HG02884 (cell line): ENCODE results near the gene TTLL7.
"Not testable (repeated sequence)": the region's sequence is repeated elsewhere in the genome, so short reads cannot be mapped to it uniquely, and the experiment has no call there.

ENCODE experiments used
- ATAC-seq: cut with Tn5 transposase; IDR thresholded peaks from one replicate; pipeline ENCODE4 v1.9.1; 2021; ENCODE audit warnings: mild to moderate bottlenecking, moderate library complexity; ENCODE audit not compliant: unreplicated experiment

TTLL7 gene

DNA sequence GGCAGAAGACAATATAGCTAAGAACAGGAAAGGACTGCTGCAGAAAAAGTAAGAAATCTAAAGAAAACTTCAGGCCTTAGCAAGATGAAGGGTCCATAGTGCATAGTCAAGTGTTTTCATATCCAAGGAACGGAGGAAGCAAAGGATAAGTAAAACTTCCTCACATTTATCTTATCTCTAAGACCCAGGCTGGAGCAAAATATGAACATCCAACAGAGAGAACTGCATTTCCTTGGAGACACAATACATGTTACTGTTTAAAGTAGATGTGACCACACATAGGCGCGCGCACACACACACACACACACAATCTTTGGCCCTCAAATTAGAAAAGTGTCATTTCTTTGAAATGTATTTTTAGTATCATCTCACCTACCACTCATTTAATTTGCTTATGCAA is 66.7 kb downstream of the TTLL7 start:
- no peak for ATAC-seq

DNA sequence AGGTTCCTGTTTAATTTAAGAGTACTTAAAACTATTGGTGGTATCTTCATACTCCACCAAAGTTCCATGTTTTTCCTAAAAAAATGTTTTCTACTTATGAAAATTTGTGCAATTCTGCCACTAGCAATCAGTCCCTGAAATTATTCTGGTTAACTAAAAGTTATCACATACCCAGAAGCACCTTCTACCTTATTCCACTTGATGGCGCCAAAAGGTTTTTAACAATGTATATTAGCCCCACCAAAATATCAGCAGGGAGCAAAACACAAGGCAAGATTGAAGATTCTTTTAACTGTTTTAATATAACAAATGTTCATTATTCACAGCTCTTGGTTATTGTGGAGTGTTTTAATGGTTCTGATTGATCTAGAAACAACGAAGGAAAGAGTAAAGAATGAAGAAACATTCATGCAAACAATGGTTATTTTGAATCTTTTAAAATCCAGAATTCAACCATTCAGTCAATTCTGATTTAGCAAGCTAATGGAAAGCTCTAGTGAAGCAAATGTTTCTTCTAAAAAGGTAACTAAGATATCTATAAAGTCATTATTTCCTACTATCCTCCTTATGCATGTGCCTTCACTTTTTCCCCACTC is 67.2 kb downstream of the TTLL7 start:
- peak; percentile 90 for ATAC-seq

DNA sequence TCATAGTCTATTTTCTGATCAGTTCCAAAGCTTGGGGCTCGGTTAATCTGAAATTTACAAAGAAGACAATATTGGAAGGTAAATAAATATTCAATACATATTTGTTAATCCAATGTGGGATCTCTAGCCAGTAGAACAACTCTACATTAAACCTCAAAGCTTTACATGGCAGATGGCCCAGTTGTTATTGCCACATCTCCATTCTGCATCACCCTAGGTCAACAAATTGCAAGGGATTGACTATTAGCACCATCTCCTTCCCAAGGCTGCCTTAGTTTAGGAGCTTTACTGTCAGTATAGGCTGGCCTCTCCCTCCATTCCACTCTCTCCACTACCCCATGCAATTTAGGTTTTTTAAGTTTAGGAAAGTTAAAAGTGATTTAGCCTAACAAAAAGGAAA is 69.7 kb downstream of the TTLL7 start:
- ATAC-seq, result no peak

DNA sequence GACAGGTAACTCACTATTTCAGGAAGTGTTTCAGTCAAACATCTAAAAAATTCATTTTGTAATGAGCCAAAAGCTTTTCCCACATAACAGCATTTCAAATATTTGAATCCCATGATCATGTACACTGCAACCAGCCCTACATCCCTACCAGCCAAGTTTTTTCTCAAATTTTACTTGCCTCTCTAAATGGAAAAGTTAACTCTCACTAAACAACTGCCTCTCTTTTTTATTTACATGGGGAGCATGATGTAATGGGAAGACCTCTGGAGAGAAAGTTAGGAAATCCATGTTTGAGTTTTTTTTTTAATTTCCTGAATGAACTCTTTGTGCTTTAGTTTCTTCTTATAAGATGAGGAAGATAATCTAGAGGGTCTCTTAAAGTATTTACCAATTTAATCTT is 70.5 kb downstream of the TTLL7 start:
- no peak for ATAC-seq

DNA sequence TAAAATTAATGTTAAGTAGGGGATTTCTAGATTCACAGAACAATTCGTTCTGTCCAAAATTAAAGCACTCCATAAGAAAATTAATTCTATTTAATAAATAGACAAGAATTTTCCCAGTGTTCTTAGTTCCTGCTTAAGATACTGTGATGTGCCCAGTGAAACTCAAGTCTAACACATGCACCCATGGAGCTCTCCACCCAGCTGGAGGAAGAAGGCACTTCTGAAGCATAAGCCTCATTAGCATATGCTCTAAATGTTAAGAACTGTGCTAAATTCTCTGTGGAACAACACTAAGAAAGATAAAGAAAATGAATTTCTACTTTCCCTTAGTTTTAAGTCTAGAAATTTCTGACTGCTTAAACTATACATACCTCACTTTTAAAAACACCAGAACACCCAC is 71.2 kb downstream of the TTLL7 start:
- ATAC-seq, result no peak

DNA sequence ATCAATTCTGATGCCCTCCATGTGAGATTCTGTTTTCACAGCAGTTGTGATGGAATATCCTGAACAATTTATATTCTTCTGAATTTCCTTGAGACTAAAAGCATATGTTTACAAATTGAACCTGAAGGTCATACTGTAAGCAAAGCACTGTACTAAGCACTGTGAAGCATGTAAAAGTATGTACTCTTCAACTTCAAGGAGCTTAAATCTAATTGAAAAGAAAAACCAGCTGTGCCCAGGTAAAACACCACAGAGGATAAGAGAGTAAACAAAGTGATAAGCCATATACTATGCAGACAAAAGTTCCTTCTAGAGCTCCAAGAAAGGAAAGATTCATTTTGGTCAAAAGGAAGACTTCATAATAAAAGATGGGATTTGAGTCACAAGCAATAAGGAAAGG is 71.9 kb downstream of the TTLL7 start:
- no peak for ATAC-seq

DNA sequence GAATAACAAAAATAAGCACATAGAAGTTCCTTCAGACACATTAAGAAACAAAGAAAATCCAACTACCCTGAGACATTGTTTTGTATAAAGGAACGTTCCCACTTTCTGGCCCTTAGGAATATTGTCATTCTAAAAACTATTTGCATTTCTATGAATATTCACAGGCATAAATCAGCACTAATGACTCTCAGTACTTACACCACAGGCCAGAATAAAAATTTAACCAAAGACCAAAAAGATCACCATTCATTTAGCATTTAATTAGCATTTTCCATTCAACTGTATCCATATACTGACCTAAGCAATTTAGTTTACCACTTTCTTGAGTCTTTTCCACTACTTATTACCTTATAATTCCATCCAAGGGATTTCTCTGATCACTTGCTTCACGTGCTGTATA is 75.4 kb downstream of the TTLL7 start:
- ATAC-seq, result no peak

DNA sequence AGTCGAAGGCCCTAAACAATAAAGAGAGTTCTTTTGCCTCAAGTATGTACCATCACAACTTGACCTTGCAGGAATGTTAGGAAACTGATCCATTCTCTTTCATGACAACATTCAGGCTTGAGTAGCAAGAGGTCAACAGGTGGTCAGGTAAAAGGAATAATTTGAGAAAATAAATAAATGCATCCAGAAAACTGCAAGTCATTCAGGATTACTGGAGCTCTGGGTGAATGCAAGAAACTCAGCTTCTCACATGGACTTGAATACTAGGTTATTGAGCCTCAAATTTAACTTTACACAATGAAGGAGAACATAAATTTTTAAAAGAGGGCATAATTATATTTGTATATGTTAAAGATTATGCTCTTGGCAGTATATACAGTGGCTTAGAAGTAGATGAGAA is 76.5 kb downstream of the TTLL7 start:
- ATAC-seq, result no peak

DNA sequence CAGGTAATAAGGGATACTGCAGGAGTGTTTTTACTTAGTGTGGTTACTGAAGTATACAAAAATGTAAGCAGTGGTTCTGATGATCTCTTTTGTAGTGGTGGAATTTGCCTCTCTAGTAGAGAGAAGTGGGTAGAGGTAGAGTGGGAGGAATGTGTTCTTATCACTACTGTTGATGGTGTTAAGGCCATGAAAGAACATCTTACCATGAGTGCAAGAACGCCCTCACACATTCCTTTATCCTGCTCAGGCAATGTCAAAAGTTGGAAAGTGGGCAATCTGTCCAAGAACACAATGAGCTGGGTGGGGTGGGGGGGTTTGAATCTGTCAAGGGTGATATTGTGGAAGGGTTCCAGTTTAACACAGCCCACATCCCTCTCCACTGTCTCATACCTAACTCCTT is 78.6 kb downstream of the TTLL7 start:
- ATAC-seq, result no peak

DNA sequence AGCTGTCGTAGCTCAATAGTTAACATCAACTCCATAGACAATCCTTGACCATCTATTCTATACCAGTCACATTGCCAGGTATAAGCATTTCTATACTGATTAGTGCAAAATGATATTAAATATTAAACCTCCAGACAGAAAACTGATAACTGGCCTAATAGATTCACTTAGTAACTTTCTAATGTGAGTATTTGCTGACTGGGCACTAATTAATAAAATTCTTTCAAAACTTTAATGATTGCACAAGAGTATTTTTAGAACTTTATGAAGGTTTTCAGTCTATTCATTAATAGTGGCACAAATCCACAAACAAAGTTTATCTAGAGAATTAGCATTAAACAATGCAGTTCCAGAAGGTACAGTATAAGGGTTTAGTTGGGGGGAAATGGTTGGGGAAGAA is 79.1 kb downstream of the TTLL7 start:
- no peak for ATAC-seq

DNA sequence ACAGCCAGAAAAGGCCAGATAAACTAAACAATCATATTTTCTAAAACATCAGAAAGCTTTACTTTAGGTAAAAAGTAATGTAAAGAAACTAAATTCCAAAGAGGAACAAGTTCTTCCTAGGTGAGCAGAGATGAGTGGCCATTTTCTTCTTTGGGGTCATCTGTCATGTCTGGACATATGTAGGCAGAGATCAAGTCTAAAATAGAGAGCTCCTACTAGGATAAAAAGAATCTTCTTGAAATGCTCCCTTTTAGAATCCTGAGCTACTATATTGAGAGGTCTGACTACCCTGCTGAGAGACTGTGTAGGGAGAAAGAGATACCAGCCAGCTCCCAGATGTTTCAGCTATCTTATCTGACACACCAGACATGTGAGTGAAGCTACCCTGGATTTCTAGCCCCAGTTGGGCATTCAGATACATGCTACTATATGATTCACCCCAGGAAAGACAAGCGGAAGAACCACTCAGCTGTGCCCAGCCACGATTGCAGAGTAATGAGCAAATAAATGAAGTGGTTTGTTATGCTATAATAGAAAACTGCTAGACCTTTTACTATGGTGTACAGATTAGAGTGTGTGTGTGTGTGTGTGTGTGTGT is 80.1 kb downstream of the TTLL7 start:
- no peak for ATAC-seq

DNA sequence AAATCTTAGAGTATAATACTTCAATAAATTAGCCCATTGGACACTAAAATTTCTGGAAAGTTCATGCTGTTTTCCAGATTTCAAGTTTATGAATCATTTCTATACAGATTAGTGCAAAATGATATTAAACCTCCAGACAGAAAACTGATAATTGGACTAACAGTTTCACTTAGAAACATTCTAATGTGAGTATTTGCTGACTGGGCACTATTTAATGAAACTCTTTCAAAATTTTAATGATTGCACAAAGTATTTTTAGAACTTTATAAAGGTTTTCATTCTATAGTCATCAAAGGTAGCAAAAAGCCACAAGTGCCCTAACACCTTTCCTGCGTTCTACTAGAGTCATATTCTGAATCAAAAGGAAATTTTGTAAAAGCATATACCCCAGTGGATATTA is 81.0 kb downstream of the TTLL7 start:
- no peak for ATAC-seq

DNA sequence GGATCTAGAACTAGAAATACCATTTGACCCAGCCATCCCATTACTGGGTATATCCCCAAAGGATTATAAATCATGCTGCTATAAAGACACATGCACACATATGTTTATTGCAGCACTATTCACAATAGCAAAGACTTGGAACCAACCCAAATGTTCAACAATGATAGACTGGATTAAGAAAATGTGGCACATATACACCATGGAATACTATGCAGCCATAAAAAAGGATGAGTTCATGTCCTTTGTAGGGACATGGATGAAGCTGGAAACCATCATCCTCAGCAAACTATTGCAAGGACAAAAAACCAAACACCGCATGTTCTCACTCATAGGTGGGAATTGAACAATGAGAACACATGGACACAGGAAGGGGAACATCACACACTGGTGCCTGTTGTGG is 82.8 kb downstream of the TTLL7 start:
- not testable (repeated sequence) for ATAC-seq

DNA sequence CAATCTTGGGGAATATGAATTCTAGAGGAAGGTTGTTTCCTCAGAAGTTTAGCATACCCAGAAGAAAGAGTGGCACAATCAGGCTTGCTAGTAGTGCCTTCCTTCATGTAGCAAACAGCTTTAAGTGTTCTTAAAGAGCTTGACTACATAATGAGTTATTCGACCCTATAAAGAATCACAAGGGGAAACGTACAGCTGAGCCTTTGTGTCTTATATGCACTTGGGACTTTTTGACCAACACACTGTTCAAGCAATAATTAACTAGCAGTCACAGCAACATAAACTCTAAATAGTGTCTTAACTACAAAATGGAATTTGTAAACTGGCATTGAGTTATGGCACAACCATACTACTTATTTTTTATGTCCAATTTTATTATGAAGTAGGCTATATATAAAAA is 86.1 kb downstream of the TTLL7 start:
- no peak for ATAC-seq

DNA sequence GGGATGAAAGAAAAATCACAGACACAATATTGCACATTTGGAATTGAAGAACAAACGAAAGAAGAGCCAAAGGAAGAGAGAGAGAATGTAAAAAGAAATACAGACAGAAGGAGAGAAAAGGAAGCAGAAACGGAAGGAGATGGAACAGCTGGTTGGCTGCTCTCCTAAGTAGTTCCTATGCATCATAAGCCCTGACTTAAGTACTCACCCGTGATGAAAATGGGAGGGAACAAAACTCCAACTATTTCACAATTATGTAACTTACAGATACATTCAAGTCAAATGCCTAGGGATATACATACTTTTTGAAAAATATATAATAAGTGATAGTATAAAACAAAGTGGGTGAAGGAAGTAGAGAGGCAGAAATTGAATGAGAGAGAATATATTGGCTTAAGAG is 88.5 kb downstream of the TTLL7 start:
- no peak for ATAC-seq

DNA sequence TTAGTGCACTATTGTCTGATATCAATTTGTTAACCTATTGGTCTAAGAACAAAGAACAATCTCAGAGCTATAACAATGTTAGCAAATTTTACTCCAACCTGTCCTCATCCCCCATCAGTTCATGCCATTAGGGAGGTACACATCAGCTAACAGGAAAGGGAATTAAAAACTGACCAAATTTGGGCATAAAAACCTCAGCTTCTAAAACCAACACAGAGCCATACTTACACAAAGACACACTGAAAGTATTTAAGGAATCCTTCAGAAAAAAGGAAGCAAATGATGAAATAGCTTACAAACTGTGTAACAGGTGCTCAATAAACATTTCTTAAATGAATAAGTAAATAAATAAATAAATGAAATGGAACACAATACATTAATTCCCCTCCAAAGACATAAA is 89.2 kb downstream of the TTLL7 start:
- no peak for ATAC-seq

DNA sequence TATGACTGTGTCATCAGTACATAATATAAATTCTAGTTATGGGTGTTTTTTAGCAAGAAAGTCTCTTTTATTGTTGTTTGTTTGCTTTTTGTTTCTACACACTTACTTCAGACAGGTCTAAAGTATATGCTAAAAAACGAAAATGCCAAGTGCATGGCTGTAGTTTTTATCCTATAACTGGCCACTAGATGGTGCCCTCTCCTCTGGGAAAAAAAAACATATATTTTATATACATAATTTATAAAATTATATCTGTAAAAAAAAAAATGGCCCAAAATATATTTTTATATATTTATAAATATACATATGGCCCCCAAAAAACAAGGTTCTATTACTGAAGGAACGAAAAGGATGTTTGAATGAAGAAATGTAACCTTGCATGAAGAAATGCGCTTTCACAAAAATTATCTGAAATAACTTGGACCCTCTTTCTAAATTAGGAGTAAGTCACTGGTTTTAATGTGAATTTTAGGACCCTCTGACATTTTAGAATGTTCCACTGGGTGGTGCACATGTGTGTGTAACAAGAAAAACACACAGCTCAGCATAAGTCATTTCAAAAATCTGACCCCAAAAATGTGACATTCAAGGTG is 93.5 kb downstream of the TTLL7 start:
- ATAC-seq, result no peak

DNA sequence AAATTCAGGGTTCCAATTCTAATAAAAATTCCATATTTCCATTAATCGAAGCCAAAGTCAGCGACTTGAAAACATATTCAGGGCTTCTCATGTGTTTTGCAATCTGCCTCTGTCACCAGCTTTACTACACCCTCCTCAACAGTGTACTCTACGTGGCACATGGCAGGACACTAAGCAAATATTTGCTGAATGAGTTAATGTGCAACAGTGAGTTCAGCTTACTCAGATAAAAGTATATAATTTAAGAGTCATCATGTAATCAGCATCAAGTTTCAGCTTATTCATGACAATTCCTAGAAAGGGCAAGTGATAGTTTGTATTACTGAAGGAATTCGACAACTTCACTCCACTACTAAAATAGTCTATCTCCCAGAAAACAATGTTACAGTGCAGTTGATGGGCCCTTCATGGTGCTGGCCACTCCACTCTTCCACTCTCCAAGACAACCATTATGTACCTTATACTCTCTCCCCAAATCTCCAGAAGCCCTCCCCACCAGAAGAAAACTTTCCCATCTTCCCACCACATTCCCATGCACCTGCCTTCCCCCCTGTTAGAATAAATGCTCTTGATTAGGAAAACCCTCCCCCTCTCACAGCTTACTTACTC is 97.3 kb downstream of the TTLL7 start:
- no peak for ATAC-seq

DNA sequence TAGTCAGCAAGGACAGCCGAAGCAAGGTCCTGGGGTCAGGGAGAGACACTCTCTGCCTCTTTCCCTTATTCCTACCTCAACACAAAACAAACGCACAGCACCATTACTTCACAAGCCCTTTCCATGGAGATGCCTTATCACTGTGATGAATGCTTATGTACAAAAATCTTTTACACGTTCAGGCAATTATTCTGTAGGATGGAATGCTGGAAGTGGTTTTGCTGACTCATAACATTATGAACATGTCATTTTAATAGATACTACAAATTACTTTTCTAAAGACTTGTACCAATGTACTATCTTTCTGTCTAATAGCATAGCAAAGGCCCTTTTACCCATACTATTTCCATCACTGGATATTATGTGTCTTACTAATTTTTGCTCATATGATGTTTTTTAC is 98.4 kb downstream of the TTLL7 start:
- ATAC-seq, result no peak

DNA sequence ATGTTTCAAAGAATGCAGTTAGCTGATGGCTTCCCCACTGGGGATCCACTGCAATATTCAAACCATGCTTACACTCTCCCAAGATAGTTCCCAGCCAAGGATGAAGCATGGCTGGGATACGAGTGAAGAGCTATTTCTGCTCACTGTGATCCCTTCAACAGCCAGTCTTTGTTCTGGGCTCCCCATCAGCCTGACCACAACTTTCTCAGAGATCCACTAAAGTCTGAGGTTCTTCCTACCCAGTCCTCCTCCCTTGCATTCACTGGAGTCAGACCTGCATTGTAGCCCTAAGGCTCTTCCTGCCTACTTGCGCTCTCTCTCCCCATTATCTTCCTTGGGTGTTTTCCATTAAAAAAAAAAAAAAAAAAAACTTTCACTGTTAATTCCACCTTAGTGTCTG is 101.4 kb downstream of the TTLL7 start:
- no peak for ATAC-seq

DNA sequence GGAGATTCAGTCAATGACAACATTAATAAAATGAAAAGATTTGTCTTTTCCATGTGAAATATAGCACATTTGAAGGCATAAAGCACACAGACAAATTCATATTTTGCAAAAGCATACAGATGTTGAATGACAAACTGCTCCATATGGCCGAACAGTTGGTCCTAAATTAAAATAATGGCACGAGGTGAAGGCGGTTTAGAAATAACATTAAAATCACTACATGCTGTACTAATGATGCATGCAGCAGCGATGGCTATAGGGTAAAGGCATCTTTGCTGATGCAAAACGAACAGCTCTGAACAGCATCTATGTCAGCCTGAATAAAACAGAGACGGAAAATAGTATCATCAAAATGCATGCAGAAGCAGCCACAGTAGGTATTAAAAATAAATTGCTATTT is 102.6 kb downstream of the TTLL7 start:
- ATAC-seq, result no peak

DNA sequence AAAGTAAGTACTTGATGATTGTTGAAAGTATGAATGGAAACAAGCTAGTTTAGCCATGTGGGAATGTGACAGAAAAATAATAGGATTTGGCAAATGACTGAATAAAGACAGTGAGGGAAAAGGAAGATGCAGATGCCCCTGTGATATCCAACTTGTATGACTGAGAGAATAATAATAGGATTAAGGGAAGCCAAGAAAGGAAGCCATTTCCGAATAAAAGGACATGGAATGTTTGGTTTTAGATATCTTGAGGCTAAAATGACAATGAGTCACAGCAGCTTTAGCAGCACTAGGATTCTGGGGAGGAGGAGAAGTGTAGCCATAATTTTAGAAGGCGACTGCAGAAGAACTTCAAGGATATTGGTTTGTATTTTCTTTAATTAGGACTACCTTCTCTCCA is 109.2 kb downstream of the TTLL7 start:
- no peak for ATAC-seq

DNA sequence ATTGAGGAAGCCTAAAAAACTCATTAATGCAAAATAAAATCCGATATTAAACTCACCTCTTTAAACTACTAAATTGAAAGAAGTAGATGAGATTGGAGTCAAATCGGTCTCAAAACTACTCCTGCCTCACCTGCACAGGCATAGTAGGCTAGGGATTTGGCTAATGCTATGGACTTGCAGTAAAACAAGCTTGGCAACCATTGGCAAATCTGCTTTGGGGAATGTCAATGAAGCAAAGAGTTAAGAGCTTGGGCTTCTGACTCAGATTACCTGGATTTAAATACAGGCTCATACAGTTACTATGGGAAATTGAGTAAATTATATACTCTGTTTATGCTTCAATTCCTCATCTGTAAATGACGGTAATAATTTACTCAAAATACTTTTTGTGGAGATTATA is 111.4 kb downstream of the TTLL7 start:
- no peak for ATAC-seq
